Lower leg skin (tissue), 3 donors: ENCODE results near the gene ELL.

Source experiments
- POLR2A ChIP-seq, 2 donors: fragments of 450-650 bp; IDR thresholded peaks; one replicate each; pipeline ENCODE4 v1.6.1; 2016 to 2017; ENCODE audit warnings: antibody characterized with exemption in 2 of 2, mild to moderate bottlenecking in 1 of 2, moderate library complexity in 1 of 2
- TF ChIP-seq, protein P1 (sequence below), 3 donors: fragments of 450-650 bp; IDR thresholded peaks; one replicate each; pipeline ENCODE4 v1.5.1; 2016; ENCODE audit warnings: antibody characterized with exemption in 3 of 3, mild to moderate bottlenecking in 3 of 3, moderate library complexity in 2 of 3

- TF ChIP-seq, protein P1, sequence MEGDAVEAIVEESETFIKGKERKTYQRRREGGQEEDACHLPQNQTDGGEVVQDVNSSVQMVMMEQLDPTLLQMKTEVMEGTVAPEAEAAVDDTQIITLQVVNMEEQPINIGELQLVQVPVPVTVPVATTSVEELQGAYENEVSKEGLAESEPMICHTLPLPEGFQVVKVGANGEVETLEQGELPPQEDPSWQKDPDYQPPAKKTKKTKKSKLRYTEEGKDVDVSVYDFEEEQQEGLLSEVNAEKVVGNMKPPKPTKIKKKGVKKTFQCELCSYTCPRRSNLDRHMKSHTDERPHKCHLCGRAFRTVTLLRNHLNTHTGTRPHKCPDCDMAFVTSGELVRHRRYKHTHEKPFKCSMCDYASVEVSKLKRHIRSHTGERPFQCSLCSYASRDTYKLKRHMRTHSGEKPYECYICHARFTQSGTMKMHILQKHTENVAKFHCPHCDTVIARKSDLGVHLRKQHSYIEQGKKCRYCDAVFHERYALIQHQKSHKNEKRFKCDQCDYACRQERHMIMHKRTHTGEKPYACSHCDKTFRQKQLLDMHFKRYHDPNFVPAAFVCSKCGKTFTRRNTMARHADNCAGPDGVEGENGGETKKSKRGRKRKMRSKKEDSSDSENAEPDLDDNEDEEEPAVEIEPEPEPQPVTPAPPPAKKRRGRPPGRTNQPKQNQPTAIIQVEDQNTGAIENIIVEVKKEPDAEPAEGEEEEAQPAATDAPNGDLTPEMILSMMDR (IDR thresholded peaks at IDR 0.05): no peak
- TF ChIP-seq POLR2A (IDR thresholded peaks at IDR 0.05): no peak
Measured at GRCh38 chr19:18431351-18432197, 90.3 kb downstream of the ELL start.
